IMR-90 (cell line): ENCODE data around the gene C3orf22. TPM values are rescaled to one million over a fixed set of nuclear protein-coding genes. Genes with fewer than 3 reads are reported as not detected.
A peak's percentile ranks its signal among the peaks of the same experiment; 100 is the strongest.

Experiments
- ATAC-seq: fragments of 200-7000 bp; cut with Tn5 transposase; 2 replicates; pipeline ENCODE4 v1.9.1; 2020; ENCODE audit warnings: low read depth, mild to moderate bottlenecking, moderate library complexity
- BruUV-seq: library from RNA; stranded (reverse); fragments of 400-500 nt; replicated peaks from 2 replicates; lab custom pipeline; 2021; lab: Mats Ljungman, UMichigan
- CTCF ChIA-PET: fragments of 300-600 bp; formaldehyde crosslinking; extraction: SDS; loops from one replicate; lab custom pipeline; 2021; ENCODE audit warnings: antibody characterized with exemption; lab: Yijun Ruan, JAX
- POLR2A ChIA-PET: fragments of 300-600 bp; sonication (Branson Sonifier 250); formaldehyde crosslinking; loops from one replicate; lab custom pipeline; 2022; ENCODE audit warnings: antibody characterized with exemption; ENCODE audit not compliant: unreplicated experiment; lab: Charles Lee
- DNase-seq: peaks from one replicate; pipeline ENCODE4 v3.0.0; 2013
- H2AFZ ChIP-seq: replicated peaks from 2 replicates; pipeline ENCODE3; 2013; ENCODE audit warnings: low read length, mild to moderate bottlenecking; ENCODE audit not compliant: poor library complexity
- H2AK5ac ChIP-seq: 2 replicates; pipeline ENCODE4 v1.6.1; 2013; ENCODE audit warnings: low read depth, low read length, inconsistent platforms
- H2AK9ac ChIP-seq: replicated peaks from 2 replicates; pipeline ENCODE3; 2013; ENCODE audit warnings: mild to moderate bottlenecking, low read depth, low read length, moderate library complexity; ENCODE audit not compliant: poor library complexity
- H2BK120ac ChIP-seq: 2 replicates; pipeline ENCODE4 v1.6.1; 2013; ENCODE audit warnings: low read depth, low read length, inconsistent platforms
- H2BK15ac ChIP-seq: 3 replicates; pipeline ENCODE4 v1.6.1; 2013; ENCODE audit warnings: low read depth, low read length, inconsistent platforms
- H2BK20ac ChIP-seq: 2 replicates; pipeline ENCODE4 v1.6.1; 2013; ENCODE audit warnings: low read depth, mild to moderate bottlenecking, inconsistent platforms, low read length, moderate library complexity
- H2BK5ac ChIP-seq: 2 replicates; pipeline ENCODE4 v1.6.1; 2013; ENCODE audit warnings: mild to moderate bottlenecking, low read depth, low read length, inconsistent platforms; ENCODE audit not compliant: poor library complexity, severe bottlenecking
- H3K14ac ChIP-seq: replicated peaks from 2 replicates; pipeline ENCODE4 v1.6.1; 2013; ENCODE audit warnings: low read depth, low read length, inconsistent platforms
- H3K18ac ChIP-seq: 2 replicates; pipeline ENCODE4 v1.6.1; 2013; ENCODE audit warnings: low read depth, low read length, control low read depth
- H3K23ac ChIP-seq: 2 replicates; pipeline ENCODE4 v1.6.1; 2013; ENCODE audit warnings: low read depth, low read length, inconsistent platforms
- H3K27ac ChIP-seq: 2 replicates; pipeline ENCODE4 v1.5.1; 2013; ENCODE audit warnings: mild to moderate bottlenecking, control low read depth, low read length; ENCODE audit not compliant: insufficient read depth
- H3K27me3 ChIP-seq: 2 replicates; pipeline ENCODE4 v1.6.1; 2013; ENCODE audit warnings: low read length; ENCODE audit not compliant: control insufficient read depth, insufficient read depth
- H3K36me3 ChIP-seq: 2 replicates; pipeline ENCODE4 v1.6.1; 2013; ENCODE audit warnings: low read length, mixed read lengths; ENCODE audit not compliant: control insufficient read depth, insufficient read depth
- H3K4ac ChIP-seq: 2 replicates; pipeline ENCODE4 v1.6.1; 2013; ENCODE audit warnings: low read depth, low read length, inconsistent platforms
- H3K4me1 ChIP-seq: 2 replicates; pipeline ENCODE4 v1.6.1; 2013; ENCODE audit warnings: low read length, mixed read lengths; ENCODE audit not compliant: control insufficient read depth, insufficient read depth
- H3K4me2 ChIP-seq: 2 replicates; pipeline ENCODE4 v1.6.1; 2013; ENCODE audit warnings: low read depth, mild to moderate bottlenecking, control low read depth, low read length, moderate library complexity
- H3K4me3 ChIP-seq: 2 replicates; pipeline ENCODE4 v1.5.1; 2013; ENCODE audit warnings: low read depth, mild to moderate bottlenecking, control low read depth, low read length, moderate library complexity; ENCODE audit not compliant: insufficient read depth
- H3K56ac ChIP-seq: 2 replicates; pipeline ENCODE4 v1.6.1; 2013; ENCODE audit warnings: low read length, inconsistent platforms; ENCODE audit not compliant: insufficient read depth; ENCODE audit errors: extremely low read depth
- H3K79me1 ChIP-seq, 2 experiments: 2 replicates each; pipeline ENCODE4 v1.6.1; 2013; ENCODE audit warnings: low read length in 2 of 2, inconsistent platforms in 1 of 2, low read depth in 1 of 2
- H3K9ac ChIP-seq: 2 replicates; pipeline ENCODE4 v1.6.1; 2013; ENCODE audit warnings: low read depth, low read length, control low read depth
- H3K9me1 ChIP-seq: 2 replicates; pipeline ENCODE4 v1.6.1; 2013; ENCODE audit warnings: low read length, inconsistent platforms; ENCODE audit not compliant: insufficient read depth
- H3K9me3 ChIP-seq: 2 replicates; pipeline ENCODE4 v1.6.1; 2013; ENCODE audit warnings: low read length; ENCODE audit not compliant: control insufficient read depth, insufficient read depth
- H4K20me1 ChIP-seq: 2 replicates; pipeline ENCODE4 v1.6.1; 2013; ENCODE audit warnings: low read length, inconsistent platforms; ENCODE audit not compliant: insufficient read depth
- H4K5ac ChIP-seq: 2 replicates; pipeline ENCODE4 v1.6.1; 2013; ENCODE audit warnings: mild to moderate bottlenecking, low read depth, low read length, control low read depth
- H4K8ac ChIP-seq, 2 experiments: 2 replicates each; pipeline ENCODE4 v1.6.1; 2013; ENCODE audit warnings: low read depth in 2 of 2, low read length in 2 of 2, control low read depth in 1 of 2, inconsistent platforms in 1 of 2
- H4K91ac ChIP-seq: 2 replicates; pipeline ENCODE4 v1.6.1; 2013; ENCODE audit warnings: low read depth, low read length, inconsistent platforms; ENCODE audit not compliant: insufficient read depth
- BHLHE40 ChIP-seq: fragments of 150-350 bp; IDR thresholded peaks from 2 replicates; pipeline ENCODE4 v1.6.1; 2016; ENCODE audit warnings: mild to moderate bottlenecking, low read depth, low read length
- CEBPB ChIP-seq: IDR thresholded peaks from 2 replicates; pipeline ENCODE4 v1.6.1; 2012; ENCODE audit warnings: low read depth, low read length, improper control_type of control experiment
- CHD1 ChIP-seq: IDR thresholded peaks from 2 replicates; pipeline ENCODE4 v1.6.1; 2012; ENCODE audit warnings: low read depth, low read length, improper control_type of control experiment
- ELK1 ChIP-seq: fragments of 150-350 bp; IDR thresholded peaks from 2 replicates; pipeline ENCODE4 v1.6.1; 2016; ENCODE audit warnings: low read depth, mild to moderate bottlenecking, low read length, moderate library complexity, borderline replicate concordance
- FOS ChIP-seq: fragments of 150-350 bp; IDR thresholded peaks from 2 replicates; pipeline ENCODE4 v1.6.1; 2016; ENCODE audit warnings: low read depth, low read length
- MAFK ChIP-seq: IDR thresholded peaks from 2 replicates; pipeline ENCODE4 v1.6.1; 2012; ENCODE audit warnings: low read depth, low read length, improper control_type of control experiment
- MAZ ChIP-seq: IDR thresholded peaks from 2 replicates; pipeline ENCODE4 v1.6.1; 2012; ENCODE audit warnings: low read depth, mild to moderate bottlenecking, low read length, improper control_type of control experiment, moderate library complexity, borderline replicate concordance
- MXI1 ChIP-seq: IDR thresholded peaks from 2 replicates; pipeline ENCODE4 v1.6.1; 2012; ENCODE audit warnings: low read depth, mild to moderate bottlenecking, low read length, moderate library complexity, borderline replicate concordance
- NFE2L2 ChIP-seq: fragments of 150-350 bp; IDR thresholded peaks from 2 replicates; pipeline ENCODE4 v1.6.1; 2016; ENCODE audit warnings: low read depth, mild to moderate bottlenecking, low read length
- POLR2A ChIP-seq: IDR thresholded peaks from 2 replicates; pipeline ENCODE4 v1.6.1; 2012; ENCODE audit warnings: mild to moderate bottlenecking, low read depth, low read length
- RAD21 ChIP-seq: IDR thresholded peaks from 2 replicates; pipeline ENCODE4 v1.6.1; 2012; ENCODE audit warnings: low read length, improper control_type of control experiment
- RCOR1 ChIP-seq: IDR thresholded peaks from 2 replicates; pipeline ENCODE4 v1.6.1; 2012; ENCODE audit warnings: mild to moderate bottlenecking, low read length, improper control_type of control experiment; ENCODE audit not compliant: insufficient replicate concordance
- RFX5 ChIP-seq: IDR thresholded peaks from 2 replicates; pipeline ENCODE4 v1.8.0; 2012; ENCODE audit warnings: low read depth, mild to moderate bottlenecking, low read length, moderate library complexity
- SMC3 ChIP-seq: fragments of 150-350 bp; IDR thresholded peaks from 2 replicates; pipeline ENCODE4 v1.6.1; 2016; ENCODE audit warnings: low read depth, mild to moderate bottlenecking, antibody characterized with exemption, low read length, moderate library complexity
- USF2 ChIP-seq: fragments of 150-350 bp; IDR thresholded peaks from 2 replicates; pipeline ENCODE4 v1.6.1; 2017; ENCODE audit warnings: mild to moderate bottlenecking, antibody characterized with exemption, low read length, low read depth
- WGBS, 2 experiments: methylation state at CpG; one replicate each; pipeline versions ENCODE4 v1.1.5 to v1.1.7; 2013; ENCODE audit warnings: missing lambda C conversion rate in 2 of 2; ENCODE audit not compliant: insufficient read length in 1 of 2; ENCODE audit errors: extremely low coverage in 2 of 2; 5-methylcytosine and 5-hydroxymethylcytosine counted together
- dilution Hi-C: fragments of 300-500 bp; cut with HindIII; formaldehyde crosslinking; loops from one replicate; pipeline ENCODE4 v1.14.3; 2018; ENCODE audit warnings: low sequenced_read_pairs; ENCODE audit not compliant: unreplicated experiment
- in situ Hi-C: fragments of 300-500 bp; cut with MboI; formaldehyde crosslinking; loops from 3 replicates; pipeline ENCODE4 v1.14.3; 2019; ENCODE audit warnings: low sequenced_read_pairs, inconsistent platforms, mixed read lengths
- intact Hi-C: fragments of 100-400 bp; cut with micrococcal nuclease; formaldehyde crosslinking; loops from 2 replicates; pipeline ENCODE4 v1.10.0; 2022
- polyA plus RNA-seq, 3 experiments: library from polyadenylated mRNA; depleted of rRNA; stranded (reverse); fragments of >200 nt; gene quantifications; 2 replicates each; pipeline ENCODE4 v1.2.3, GENCODE V29; 2012; ENCODE audit warnings: low replicate concordance in 1 of 3
- total RNA-seq: library from RNA; depleted of rRNA; stranded (reverse); fragments of >200 nt; gene quantifications from 2 replicates; pipeline ENCODE4 v1.2.3, GENCODE V29; 2012

Gene C3orf22
- total and polyA plus RNA-seq, 2 of the 4 experiments (the other 2 are of a cell fraction) = not detected

- H2AFZ ChIP-seq = peak overlapping the region; percentile 58
- no peak overlapping the region for H4K8ac ChIP-seq
- H3K9ac ChIP-seq = no peak overlapping the region
- no peak overlapping the region for H4K5ac ChIP-seq
- intact Hi-C loops (no loop called here), in situ Hi-C loops (no loop called here), dilution Hi-C loops (no loop called here)
- DNase-seq = no peak
- ChIA-PET CTCF (no interaction called here), POLR2A (no interaction called here)
- H2AK5ac ChIP-seq = no peak overlapping the region
- no peak overlapping the region for H3K4me2 ChIP-seq
- no peak overlapping the region for H3K23ac ChIP-seq
- H4K20me1 ChIP-seq = no peaks in the 10 kb centered on the region
- no peaks in the 10 kb centered on the region for H3K9me1 ChIP-seq
- no peaks in the 10 kb centered on the region for H3K36me3 ChIP-seq
- H3K14ac ChIP-seq = no peak overlapping the region
- peaks cover 41% of the 10 kb centered on the region for H3K27me3 ChIP-seq
- no peak overlapping the region for H3K4me3 ChIP-seq
- BruUV-seq = no TSS peak
- H2BK120ac ChIP-seq = no peak overlapping the region
- H3K4ac ChIP-seq = no peak overlapping the region
- H3K9me3 ChIP-seq = no peaks in the 10 kb centered on the region
- H2BK5ac ChIP-seq = no peak overlapping the region
- H4K91ac ChIP-seq = no peak overlapping the region
- whole genome bisulfite sequencing, 2 experiments = 58% methylated on average over 2 of the region's 8 CpGs; no CpG with 5 or more reads in 1 of the 2 experiments
- no peak overlapping the region for H2AK9ac ChIP-seq
- no peaks in the 10 kb centered on the region for H3K4me1 ChIP-seq
- TF ChIP-seq POLR2A (no peak), CHD1 (no peak), RCOR1 (no peak), NFE2L2 (no peak), RAD21 (no peak), CEBPB (no peak), USF2 (no peak), MXI1 (no peak), SMC3 (no peak), MAZ (no peak), RFX5 (no peak), BHLHE40 (no peak), MAFK (no peak), ELK1 (no peak), FOS (no peak)
- H3K18ac ChIP-seq = no peak overlapping the region
- ATAC-seq = no peak
- no peaks in the 10 kb centered on the region for H3K79me1 ChIP-seq
- no peak overlapping the region for H2BK15ac ChIP-seq
- no peak overlapping the region for H3K27ac ChIP-seq
- no peak overlapping the region for H2BK20ac ChIP-seq
- H3K56ac ChIP-seq = no peak overlapping the region
These were observed 43.5 kb downstream of the C3orf22 start for GRCh38 chr3:126515066-126515706.
